Adipose tissue (tissue), 3 donors: ENCODE results near the gene PGAM2. TPM values are rescaled to one million over a fixed set of nuclear protein-coding genes. Genes with fewer than 3 reads are reported as not detected.
A peak's percentile ranks its signal among the peaks of the same experiment; 100 is the strongest.

Experiments used
- H3K27ac ChIP-seq: one replicate; pipeline ENCODE4 v1.5.1; 2013; ENCODE audit warnings: low read depth, low read length
- WGBS, 3 donors: extraction: QIAGEN DNeasy Blood & Tissue Kit; methylation state at CpG; one replicate each; pipeline ENCODE4 v1.1.7; 2013; 5-methylcytosine and 5-hydroxymethylcytosine counted together
- polyA plus RNA-seq, 3 donors: library from polyadenylated mRNA; stranded (reverse); fragments of 200-250 nt; gene quantifications; one replicate each; pipeline ENCODE4 v1.2.3, GENCODE V29; 2013
- donor health status: healthy with polysubstance abuse.
- donor health status: Bipolar disorder and iron deficiency.
- donor health status: healthy.

Gene PGAM2
- polyA plus RNA-seq, 3 donors: 1.3 to 5.4 (median 2.1) TPM

DNA sequence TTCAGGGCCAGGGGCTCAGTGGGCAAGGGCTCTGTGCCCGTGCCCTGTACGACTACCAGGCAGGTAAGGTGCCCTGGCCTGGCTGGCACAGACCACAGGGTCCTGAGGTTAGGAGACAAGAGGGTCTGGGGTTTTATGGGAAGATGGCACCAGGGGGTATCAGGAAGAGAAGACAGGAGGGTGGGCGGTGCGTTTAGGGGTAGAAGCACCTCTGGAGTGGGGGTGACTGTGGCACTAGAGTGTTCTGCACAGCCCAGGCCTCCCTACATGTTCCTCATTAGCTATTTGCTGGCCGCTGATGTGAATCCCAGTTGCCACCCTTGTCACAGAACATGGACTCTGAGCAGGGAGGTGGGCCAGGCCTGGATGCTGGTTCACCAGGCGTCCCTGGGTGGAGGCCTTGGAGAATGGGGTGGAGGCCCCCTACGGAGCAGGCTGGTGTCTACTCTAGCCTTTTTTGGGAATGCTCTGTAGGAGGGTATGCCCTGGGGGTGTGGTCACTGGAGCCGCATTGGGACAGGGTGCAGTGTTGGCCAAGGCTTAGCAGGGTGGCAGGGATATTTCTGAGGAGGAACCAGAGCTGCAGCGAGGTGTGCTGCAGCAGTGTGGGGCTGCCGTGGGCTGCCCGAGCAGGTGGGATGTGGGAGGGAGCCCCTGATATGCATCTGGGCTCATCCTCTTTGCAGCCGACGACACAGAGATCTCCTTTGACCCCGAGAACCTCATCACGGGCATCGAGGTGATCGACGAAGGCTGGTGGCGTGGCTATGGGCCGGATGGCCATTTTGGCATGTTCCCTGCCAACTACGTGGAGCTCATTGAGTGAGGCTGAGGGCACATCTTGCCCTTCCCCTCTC, 5.0 kb downstream of the PGAM2 start:
- no peak overlapping the region for H3K27ac ChIP-seq
- WGBS, 3 donors: 92 to 94% (median 93%) methylated on average over 21 of the region's 21 CpGs

DNA sequence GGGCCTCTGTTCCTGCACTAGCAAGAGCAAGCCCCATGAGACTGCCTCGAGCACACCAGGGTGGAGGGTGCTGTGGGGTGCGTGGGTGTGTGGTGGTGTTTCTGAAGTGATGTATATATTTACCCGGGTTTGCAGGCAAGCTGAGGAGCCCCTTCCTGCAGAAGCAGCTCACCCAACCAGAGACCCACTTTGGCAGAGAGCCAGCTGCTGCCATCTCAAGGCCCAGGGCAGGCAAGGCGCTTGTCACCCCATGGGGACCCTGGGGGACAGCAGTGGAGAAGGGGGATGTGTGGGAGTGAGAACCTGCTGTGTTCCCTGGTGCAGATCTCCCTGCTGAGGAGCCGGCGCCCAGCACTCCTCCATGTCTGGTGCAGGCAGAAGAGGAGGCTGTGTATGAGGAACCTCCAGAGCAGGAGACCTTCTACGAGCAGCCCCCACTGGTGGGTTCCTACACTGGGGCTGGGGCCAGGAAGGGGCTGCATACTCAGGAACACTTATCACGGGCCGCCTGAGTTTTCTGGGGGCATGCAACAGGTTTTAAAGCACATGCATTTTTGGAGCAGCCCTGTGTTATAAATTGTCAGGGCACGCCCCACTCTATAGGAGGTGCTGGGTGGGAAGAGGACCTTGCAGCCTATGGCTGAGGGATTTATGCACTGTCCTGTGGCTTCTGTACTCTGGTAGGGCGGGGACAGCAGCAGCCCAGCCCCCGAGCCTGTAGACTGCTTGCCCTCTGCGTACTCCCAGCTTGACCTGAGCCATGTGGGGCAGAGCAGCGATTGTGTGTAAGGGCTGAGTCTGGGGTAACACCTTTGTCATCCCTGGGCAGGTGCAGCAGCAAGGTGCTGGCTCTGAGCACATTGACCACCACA, 5.9 kb downstream of the PGAM2 start:
- 87 to 94% (median 91%) methylated on average over 14 of the region's 14 CpGs for WGBS, 3 donors

DNA sequence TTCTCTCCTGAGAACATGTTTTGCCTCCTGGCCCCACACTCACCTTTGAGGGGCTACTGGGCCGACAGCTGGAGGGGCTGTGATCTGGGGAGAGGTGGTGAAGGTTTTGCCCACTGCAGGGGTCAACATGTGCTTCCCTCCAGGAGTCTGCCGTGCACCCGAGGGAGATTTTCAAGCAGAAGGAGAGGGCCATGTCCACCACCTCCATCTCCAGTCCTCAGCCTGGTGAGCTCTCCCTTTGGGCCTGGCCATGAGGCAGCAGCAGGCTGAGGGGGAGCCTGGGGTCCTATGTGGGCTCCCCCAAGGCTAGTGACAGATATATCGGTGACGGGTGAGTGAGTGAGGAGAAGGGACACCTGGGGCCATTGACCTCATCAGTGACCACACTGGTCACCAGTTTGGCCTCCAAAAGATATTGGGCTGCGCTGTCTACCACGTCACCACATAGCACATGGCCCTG, 6.6 kb downstream of the PGAM2 start:
- WGBS, 3 donors: 87 to 93% (median 91%) methylated on average over 7 of the region's 7 CpGs
- H3K27ac ChIP-seq: no peak overlapping the region

More for the DNA sequence above, 5.9 kb downstream of the PGAM2 start:
- H3K27ac ChIP-seq: no peak overlapping the region

DNA sequence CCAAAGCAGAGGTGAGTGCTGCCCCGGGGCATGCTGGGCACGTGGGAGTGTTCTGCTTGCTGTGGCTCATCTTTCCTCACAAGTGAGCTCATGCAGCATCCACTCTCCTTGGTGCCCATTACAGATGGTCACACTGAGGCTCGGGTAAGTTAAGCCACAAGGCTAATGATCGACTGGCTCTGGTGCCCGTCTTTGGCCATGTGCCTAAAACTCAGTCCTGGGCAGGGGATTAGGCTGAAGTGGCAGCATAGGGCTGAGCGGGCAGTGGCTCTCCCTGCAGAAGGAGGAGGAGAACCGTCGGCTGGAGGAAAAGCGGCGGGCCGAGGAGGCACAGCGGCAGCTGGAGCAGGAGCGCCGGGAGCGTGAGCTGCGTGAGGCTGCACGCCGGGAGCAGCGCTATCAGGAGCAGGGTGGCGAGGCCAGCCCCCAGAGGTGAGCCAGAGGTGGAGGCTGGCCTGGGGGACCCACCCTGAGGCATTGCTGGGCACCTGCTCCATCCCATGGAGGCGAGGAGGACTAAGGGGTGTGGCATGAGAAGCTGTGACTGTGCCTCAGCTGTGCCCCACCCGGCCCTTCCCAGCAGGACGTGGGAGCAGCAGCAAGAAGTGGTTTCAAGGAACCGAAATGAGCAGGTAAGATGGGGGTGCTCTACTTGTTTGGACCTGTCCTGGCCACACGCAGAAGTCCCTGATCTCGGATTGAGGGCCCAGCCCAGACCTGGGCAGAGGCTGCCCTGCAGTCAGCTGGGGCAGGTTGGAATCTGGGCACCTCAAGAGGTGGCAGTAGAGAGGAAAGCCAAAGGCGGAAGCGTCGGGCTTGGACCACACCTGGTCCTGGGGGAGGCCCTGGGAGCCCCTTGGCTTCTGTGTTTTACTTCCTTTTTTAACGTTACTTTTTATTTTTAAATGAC, 7.3 kb downstream of the PGAM2 start:
- WGBS, 3 donors: 94% methylated on average over 29 to 30 of the region's 30 CpGs
- no peak overlapping the region for H3K27ac ChIP-seq

DNA sequence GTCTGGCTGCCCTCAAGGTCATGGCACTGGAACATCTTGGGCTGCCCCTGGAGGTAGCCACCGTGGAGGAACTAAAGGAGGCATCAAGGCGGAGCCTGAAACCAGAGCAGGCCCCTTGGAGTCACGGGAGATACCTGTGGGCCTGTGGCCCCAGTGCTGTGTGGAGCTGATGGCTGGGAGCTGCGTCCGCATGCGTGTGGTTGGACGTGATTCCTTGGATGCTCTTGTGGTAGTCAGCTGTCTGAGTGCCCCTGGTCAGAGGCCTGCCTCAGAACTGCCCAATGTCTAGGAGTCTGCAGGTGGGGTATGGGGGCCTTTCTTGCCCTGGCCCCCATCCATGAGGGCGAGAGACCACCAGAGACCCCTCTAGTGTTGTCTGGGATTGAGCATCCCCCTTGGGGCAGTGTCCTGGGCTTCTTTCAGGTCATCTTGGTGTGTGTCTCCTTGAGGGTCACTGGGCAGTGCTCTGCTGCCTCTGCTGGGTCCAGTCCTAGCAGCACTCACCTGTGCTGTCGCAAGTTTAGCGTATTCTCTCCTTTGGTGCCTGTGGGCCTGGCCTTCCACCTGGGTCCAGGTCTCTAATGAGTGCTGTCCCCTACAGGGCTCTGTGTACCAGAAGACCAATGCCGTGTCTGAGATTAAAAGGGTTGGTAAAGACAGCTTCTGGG, 8.1 kb downstream of the PGAM2 start:
- H3K27ac ChIP-seq: no peak overlapping the region
- WGBS, 3 donors: 90 to 94% (median 93%) methylated on average over 11 of the region's 11 CpGs

DNA sequence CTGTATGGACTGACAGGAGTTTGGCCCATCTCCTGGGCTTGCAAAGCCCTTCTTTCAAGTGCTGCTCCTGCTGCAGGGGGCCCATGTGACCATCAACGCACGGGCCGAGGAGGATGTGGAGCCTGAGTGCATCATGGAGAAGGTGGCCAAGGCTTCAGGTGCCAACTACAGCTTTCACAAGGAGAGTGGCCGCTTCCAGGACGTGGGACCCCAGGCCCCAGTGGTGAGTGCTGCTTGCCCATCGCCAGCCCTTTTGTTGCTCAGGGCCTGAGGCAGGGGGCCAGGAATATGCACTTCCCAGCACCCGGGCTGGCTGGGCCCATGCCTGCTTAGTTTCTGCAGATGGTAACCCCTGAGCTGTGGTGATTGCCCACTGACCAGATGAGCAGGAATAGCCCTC, 8.7 kb downstream of the PGAM2 start:
- 93 to 96% (median 94%) methylated on average over 7 of the region's 7 CpGs for WGBS, 3 donors
- H3K27ac ChIP-seq: no peak overlapping the region

DNA sequence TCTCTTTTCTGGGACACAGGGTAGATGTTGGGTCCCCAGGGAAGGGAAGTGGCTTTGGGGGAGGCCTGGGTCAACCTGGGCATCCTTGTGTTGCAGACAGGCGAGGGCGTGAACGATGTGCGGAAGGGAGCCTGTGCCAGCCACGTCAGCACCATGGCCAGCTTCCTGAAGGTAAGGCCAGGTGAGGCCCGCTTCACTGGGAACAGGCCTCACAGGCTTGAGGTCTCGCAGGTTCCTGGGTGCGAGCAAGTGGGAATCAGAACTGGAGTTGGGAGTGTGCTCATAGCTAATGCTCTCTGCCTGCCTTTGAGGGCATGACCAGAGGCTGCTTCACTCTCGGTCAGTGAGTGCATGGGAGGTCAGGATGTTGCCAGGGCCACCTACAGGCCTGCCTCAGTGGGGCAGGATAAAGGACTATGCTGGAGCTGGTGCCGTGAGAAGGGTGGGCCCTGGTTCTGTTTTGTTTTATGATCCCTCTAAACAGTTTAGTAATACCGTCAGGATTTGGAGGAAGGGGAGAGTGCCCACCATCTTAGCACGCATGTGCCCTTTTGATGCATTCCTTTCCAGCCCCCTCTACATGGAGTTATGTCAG, 12.5 kb downstream of the PGAM2 start:
- no peak overlapping the region for H3K27ac ChIP-seq
- 90 to 94% (median 93%) methylated on average over 12 of the region's 12 CpGs for WGBS, 3 donors

DNA sequence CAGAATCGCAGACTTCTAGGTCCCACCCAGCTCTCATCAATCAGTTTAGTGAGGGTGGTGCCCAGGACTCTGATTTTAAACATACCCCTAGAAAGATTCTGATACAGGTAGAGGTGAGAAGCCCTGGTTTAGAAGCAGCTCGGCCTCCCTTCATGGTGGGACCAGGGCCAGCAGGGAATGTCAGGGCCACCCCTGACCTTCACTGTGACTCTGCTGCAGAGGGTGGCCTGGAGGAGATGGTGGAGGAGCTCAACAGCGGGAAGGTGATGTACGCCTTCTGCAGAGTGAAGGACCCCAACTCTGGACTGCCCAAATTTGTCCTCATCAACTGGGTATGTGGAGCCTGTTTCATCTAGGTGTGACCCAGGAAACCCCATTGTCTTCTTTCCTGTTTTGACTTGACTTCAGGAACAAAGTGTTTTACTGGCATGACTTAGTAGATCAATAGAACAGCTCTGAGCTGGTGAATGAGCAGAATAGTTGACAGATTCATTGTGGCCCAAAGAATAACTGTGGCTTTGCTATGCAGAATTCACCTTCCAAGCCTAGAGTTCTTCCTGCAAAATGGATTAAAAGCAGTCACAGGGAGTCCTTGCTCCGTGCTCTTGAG, 13.7 kb downstream of the PGAM2 start:
- 88 to 92% (median 91%) methylated on average over 5 of the region's 5 CpGs for WGBS, 3 donors
- no peak overlapping the region for H3K27ac ChIP-seq

DNA sequence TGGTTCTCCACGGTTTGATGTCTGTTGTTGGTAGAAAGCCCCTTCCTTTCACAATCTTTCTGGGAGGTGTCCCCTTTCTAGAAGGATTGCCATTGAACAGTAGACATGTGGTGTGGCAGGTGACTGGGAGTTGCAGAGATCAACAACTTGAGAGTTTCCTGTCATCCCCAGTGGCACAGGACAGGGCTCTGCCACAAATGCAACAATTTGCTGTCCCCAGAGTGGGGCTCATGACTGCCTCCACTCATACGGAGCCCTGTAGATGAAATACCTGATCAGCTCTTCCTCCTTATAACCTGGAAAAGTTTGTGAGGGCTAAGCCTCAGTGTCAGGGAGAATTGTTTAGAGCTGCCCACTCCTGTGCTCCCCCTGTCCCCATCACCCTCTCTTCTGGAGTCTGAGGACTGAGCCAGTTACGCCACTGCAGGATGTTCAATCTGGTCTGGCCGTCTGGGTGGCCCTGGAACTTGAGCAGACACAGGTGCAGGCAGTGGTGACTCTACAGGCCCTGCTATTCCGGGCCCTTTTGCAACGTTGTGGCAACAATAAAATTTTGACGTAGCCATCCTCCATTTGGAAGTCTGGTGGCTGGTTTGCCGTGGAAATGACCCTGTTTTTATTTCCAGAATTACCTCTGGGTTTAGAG, 14.3 kb downstream of the PGAM2 start:
- no peak overlapping the region for H3K27ac ChIP-seq
- 83 to 85% (median 85%) methylated on average over 8 of the region's 8 CpGs for WGBS, 3 donors

DNA sequence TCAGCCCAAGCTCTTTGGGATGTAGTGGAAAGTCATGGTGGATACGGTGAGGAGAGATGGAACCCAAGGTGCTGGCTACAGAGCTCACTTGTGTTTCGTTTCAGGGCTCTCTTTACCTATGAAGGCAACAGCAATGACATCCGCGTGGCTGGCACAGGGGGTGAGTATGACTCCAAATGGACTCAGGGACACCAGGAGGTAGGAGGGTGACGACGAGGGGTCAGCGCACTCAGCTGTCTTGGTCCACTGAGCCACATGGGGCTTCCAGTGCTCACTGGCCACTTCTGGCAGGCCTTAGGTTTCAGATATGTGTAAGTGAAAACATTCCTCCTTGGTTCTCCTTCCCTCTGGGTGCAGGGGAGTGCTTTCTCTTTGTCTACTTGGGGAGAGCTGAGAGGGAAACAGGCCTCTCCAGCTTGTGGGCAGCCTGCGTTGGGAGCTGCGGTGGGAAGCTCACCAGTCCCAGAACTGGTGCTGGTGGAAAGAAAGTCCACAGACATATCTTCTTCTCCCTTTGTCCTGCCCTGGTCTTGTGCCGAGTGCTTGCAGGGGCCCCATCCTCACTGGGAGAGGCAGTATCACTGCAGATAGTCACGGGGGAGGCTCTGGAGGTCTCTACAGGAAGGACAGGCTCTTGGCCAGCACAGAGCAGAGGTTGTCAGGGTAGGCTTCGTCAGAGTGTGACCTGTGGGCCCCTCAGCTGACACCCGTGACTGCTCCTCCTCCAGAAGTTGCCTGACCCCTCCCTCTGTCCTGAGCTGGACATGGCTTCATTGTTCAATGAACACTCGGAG, 15.0 kb downstream of the PGAM2 start:
- WGBS, 3 donors: 88 to 95% (median 92%) methylated on average over 14 of the region's 14 CpGs

DNA sequence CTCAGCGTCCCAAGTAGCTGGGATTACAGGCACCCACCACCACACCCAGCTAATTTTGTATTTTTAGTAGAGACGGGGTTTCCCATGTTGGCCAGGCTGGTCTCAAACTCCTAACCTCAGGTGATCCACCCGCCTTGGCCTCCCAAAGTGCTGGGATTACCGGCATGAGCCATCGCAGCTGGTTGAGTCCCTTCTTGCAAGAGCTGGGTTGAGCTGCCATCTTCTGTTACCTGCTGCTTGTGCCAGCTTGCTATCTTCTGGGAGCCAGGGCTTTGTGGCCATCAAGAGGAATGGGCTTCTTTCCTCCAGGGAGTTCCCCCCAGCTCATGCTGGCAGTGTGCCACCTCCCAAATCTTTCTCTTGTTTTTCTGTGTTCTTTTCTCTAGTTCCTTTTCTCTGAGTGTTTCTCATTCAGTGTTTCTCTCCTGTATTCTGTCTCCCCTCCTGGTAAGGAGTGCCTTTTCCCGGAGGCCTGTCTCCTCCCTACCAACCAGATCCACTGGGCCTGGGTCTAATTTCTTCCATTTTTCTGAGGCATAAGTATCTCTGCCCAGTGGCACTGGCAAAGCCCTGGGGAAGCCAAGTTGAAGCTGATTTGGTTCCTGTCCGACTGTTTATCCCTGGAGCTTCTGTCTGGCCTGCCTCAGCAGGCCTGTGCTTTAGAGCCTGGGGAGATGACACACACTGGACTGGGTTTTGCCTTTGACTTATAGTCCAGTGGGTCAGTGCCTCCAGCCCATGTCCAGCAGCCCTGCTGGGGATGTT, 17.2 kb downstream of the PGAM2 start:
- 89 to 92% (median 89%) methylated on average over 7 of the region's 7 CpGs for WGBS, 3 donors
- H3K27ac ChIP-seq: no peak overlapping the region

More for the DNA sequence above, 15.0 kb downstream of the PGAM2 start:
- no peak overlapping the region for H3K27ac ChIP-seq

DNA sequence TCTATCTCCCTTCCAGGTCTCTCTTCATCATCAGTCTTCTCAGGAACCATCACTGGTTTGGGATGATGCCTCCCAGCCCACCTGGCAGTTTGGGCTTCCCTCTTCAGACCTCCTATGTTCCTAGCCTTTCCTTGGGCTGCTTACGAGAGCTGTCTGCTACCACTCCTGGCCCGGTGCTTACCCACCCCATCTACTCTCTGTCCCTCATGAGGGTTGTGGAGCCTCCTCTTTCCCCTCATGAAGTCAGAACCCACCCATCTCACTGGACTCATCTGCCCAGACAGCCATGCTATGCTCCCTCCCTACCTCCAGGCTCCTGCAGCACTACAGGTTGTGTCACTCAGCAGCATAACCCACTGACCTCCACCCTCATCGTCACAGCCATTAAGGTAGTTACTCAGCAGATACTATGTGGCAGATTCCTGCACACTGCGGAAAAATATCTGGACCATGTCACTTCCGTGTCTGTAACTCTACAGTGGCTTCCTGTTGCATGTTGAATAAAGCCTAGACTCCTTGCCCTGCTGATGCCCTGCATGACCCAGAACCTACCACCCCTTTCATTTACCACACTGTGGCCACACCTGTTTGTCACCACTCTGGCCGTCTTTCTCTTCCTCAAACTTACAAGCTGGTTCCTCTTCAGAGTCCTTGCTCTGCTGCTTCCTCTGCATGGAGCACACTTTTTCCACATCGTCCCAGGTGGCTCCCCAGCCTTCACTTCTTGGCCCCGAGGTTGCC, 18.9 kb downstream of the PGAM2 start:
- WGBS, 3 donors: 55 to 82% (median 56%) methylated on average over 8 of the region's 8 CpGs
- no peak overlapping the region for H3K27ac ChIP-seq

DNA sequence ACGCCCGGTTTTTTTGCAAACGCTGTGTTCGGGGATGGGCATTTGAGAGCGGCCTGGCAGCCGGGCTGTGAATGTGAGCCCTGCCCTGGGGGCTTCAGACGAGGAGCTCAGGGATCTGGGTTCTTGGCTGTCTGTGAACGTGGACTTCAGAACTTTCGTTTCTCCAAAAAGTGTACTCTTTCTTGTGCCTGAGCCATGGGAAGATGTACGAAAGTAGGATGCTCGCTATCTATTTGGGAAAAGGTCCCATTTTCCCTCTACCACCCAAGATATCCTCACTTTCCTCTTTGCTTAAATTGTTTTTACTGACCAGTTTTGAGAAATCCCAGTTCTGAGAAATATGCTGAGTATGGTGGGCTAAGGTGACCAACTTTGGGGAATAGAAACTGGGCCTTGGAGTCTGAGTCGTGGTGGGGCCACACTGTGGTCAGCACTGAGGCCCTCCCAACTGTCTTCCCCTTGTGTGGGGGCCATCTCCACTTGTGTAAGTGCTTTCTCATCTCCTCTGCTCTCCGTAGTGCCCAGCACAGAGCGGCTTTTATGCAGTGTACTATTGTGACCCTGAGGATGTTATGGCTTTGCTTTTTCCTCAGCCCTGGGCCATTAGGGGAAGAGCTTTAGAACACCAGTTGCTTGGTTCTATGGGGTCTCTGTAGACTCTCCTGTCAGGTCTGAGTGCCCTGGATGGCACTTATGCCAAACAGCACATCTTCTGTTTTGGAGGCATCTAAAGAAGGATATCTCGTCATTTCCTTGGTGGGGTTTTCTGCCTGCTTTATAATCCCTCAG, 19.9 kb downstream of the PGAM2 start:
- peak overlapping the region; percentile 53 for H3K27ac ChIP-seq
- 21 to 23% (median 22%) methylated on average over 15 of the region's 15 CpGs for WGBS, 3 donors
